G401 (cell line): Measurements from ENCODE around the gene RAC2. TPM values are rescaled to one million over a fixed set of nuclear protein-coding genes. Genes with fewer than 3 reads are reported as not detected.
"Not testable (repeated sequence)": the region's sequence is repeated elsewhere in the genome, so short reads cannot be mapped to it uniquely, and the experiment has no call there.

ENCODE experiments used
- DNase-seq: peaks from one replicate; pipeline ENCODE4 v3.0.0-alpha.2; 2015; ENCODE audit warnings: low spot score
- in situ Hi-C: cut with HindIII; loops from 2 replicates; pipeline ENCODE4 v1.10.0; 2016; ENCODE audit warnings: low sequenced_read_pairs, mixed read lengths
- total RNA-seq: library from RNA; depleted of rRNA; stranded (reverse); fragments of >200 nt; shearing (Covaris generic); gene quantifications from 2 replicates; pipeline ENCODE4 v1.2.3, GENCODE V29; 2014

Gene RAC2
- total RNA-seq, 1 experiment from 2014 or later = not detected

GRCh38 chr22:37210041-37210803 lies 33.8 kb downstream of the RAC2 start:
- in situ Hi-C loops = no loop called here
- peak; percentile 49 for DNase-seq

GRCh38 chr22:37209140-37209845 lies 34.8 kb downstream of the RAC2 start:
- in situ Hi-C loops = no loop called here
- no peak for DNase-seq

- in situ Hi-C loops = no loop called here
- DNase-seq = no peak
Measured at GRCh38 chr22:37208401-37209139, 35.5 kb downstream of the RAC2 start.

- in situ Hi-C loops = no loop called here
- no peak for DNase-seq
Measured at GRCh38 chr22:37207981-37208380, 36.1 kb downstream of the RAC2 start.

- in situ Hi-C loops = no loop called here
- no peak for DNase-seq
Measured at GRCh38 chr22:37206841-37207821, 36.9 kb downstream of the RAC2 start.

GRCh38 chr22:37206118-37206840 lies 37.8 kb downstream of the RAC2 start:
- DNase-seq = no peak
- in situ Hi-C loops = no loop called here

- in situ Hi-C loops = no loop called here
- no peak for DNase-seq
Measured at GRCh38 chr22:37205046-37205445, 39.0 kb downstream of the RAC2 start.

- in situ Hi-C loops = no loop called here
- no peak for DNase-seq
Measured at GRCh38 chr22:37204045-37204655, 39.9 kb downstream of the RAC2 start.

- in situ Hi-C loops = no loop called here
- no peak for DNase-seq
Measured at GRCh38 chr22:37203354-37204044, 40.6 kb downstream of the RAC2 start.

GRCh38 chr22:37202716-37203115 lies 41.4 kb downstream of the RAC2 start:
- in situ Hi-C loops = no loop called here
- no peak for DNase-seq

- DNase-seq = no peak
- in situ Hi-C loops = no loop called here
Measured at GRCh38 chr22:37202001-37202555, 42.0 kb downstream of the RAC2 start.

GRCh38 chr22:37201443-37201820 lies 42.6 kb downstream of the RAC2 start:
- DNase-seq, in situ Hi-C loops: not testable (repeated sequence)

- no peak for DNase-seq
- in situ Hi-C loops = no loop called here
Measured at GRCh38 chr22:37199760-37200108, 44.3 kb downstream of the RAC2 start.

GRCh38 chr22:37199103-37199759 lies 44.8 kb downstream of the RAC2 start:
- in situ Hi-C loops = no loop called here
- peak; percentile 92 for DNase-seq

GRCh38 chr22:37198258-37199102 lies 45.6 kb downstream of the RAC2 start:
- in situ Hi-C loops = no loop called here
- DNase-seq = peak; percentile 59
